ENCODE measurements around the gene MAPK14.

Gene MAPK14

DNA sequence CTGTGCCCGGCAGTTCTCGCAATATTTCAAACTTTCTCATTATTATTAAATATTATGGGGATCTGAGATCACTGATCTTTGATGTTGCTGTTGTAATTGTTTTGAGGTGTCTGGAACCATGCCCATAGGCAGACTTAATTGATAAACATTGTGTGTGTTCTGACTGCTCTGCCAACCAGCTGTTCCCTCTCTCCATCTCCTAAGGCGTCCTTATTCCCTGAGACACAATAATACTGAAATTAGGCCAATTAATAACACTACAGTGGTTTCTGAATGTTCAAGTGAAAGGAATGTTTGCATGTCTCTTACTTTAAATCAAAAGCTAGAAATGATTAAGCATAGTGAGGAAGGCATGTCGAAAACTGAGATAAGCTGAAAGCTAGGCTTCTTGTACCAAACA, 7.6 kb downstream of the MAPK14 start:
- DNase-seq (ENCODE audit: low spot score): no peak

DNA sequence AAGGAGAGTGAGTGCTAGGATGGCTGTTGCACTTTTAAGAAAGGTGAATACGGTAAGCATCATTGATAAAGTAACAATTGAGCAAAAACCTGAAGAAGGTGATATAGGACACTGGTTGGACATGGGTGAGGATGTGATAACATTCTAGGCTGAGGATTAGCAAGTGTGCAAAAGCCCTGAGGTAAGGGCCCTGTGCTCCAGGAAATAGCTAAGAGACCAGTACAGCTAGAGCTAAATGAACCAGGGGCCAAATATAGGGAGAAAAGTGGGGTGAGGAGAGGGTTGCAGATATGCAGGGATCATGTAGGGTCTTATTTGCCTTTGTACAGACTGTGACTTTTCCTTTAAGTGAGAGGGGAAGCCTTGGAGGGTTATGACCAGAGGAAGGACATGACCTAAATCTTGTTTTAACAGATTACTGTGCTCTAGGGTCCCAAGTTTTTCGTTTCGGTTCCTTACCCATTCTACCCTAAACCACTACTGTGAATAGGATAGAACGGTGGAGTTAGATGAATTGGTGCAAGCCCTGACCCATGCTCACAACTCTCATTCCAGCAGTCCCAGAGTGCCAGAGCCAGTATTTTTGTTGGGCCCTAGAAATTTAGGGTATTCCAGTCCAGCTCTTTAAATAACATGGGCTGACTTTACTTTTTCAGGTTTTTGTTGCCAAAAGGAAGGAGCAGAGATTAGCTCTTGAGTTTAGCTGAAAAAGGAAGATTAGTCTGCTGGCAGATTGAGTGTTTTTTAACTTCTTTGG, 10.7 kb downstream of the MAPK14 start:
- no peak for DNase-seq (ENCODE audit: low spot score)

DNA sequence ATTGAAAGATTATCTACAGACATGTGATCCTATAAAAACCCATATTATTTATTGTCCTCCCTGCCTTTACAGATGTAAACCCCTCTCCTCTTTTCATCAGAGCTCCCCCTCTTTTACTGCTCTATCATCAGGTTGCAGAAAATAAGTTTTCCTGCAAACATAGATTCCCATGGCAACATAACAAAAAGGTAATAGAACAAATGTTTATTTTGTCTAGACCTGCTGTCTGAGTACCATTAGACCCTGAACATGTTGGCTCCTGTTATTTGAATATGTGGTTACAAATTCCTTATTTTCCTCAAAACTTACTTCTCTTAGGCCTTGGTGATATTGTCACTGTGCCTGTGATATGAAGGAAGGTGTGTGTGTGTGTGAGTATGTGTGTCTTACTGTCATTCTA, 11.5 kb downstream of the MAPK14 start:
- DNase-seq (ENCODE audit: low spot score): no peak

DNA sequence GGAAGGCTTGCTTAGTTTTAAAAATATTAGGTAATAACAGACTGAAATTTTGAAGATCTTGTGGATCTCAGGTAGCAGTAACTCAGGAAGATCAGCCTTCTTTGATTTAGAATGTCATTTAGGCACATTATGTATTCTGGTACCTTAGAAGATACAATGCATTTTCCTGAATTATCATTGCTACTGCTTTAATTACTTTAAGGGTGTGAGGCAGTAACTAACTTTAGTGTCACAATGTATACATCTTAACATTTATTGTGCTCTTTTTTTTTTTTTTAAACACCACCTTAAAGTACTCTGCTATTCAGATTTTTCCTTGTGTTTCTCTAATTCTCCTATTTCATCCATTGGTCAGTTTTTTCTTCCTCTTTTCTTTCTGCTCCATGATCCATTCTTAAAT, 13.3 kb downstream of the MAPK14 start:
- DNase-seq (ENCODE audit: low spot score): no peak

DNA sequence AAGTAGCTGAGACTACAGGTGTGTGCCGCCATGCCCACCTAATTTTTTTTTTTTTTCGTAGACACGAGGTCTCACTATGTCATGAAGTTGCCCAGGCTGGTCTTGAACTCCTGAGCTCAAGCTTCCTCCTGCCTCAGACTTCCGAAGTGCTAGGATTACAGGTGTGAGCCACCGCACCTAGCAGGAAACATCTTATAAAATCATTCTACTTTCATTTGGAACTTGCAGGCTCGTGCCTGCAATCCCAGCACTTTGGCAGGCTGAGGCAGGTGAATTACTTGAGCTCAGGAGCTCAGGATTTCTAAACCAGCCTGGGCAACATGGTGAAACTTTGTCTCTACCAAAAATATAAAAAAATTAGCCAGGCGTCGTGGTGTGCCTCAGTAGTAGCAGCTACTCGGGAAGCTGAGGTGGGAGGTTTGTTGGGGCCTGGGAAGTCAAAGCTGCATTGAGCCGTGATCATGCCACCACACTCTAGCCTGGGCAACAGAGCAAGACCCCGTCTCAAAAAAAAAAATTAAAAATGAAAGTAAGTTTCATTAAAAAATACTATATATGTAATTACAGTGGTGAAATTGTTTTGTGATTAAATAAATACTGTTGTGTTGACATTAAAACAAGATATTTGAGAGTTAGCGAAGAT, 15.1 kb downstream of the MAPK14 start:
- no peak for DNase-seq (ENCODE audit: low spot score)

DNA sequence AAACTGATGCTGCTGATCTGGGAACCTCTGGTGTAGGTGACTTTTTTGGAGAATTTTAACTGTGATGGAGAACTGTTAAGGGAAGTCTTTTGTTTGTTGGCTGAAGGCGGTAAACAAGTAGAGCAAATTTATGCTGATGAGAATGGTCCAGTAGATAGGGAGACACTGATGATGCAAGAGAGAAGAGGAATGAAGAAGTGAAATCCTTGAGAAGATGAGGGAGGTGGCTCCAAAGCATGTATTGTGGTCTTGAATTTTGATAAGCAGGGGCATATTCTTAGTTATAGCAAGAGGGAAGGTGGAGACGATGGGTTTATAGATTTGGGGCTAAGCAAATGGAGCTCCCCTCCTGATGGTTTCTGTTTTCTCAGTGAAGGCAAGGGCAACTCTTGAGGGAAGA, 22.0 kb downstream of the MAPK14 start:
- no peak for DNase-seq (ENCODE audit: low spot score)

DNA sequence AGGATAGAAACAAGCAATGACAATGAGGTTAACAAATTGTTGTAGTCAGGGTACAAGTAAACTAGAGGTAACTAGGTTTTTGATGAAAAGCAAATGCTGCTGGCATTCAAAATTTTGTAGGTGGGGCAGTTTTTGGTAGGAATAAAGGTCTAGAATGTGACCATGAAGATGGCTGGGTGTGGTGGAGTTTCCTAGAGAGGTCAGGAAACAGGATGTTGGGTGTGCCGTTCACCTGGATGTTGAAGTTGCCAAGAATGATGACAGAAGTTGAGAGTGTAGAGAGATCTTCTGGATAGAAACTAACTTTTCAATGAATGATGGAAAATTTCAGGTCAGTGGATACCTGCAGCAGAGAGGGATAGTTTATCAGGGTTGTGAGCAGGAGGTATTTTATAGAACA, 22.7 kb downstream of the MAPK14 start:
- no peak for DNase-seq (ENCODE audit: low spot score)

DNA sequence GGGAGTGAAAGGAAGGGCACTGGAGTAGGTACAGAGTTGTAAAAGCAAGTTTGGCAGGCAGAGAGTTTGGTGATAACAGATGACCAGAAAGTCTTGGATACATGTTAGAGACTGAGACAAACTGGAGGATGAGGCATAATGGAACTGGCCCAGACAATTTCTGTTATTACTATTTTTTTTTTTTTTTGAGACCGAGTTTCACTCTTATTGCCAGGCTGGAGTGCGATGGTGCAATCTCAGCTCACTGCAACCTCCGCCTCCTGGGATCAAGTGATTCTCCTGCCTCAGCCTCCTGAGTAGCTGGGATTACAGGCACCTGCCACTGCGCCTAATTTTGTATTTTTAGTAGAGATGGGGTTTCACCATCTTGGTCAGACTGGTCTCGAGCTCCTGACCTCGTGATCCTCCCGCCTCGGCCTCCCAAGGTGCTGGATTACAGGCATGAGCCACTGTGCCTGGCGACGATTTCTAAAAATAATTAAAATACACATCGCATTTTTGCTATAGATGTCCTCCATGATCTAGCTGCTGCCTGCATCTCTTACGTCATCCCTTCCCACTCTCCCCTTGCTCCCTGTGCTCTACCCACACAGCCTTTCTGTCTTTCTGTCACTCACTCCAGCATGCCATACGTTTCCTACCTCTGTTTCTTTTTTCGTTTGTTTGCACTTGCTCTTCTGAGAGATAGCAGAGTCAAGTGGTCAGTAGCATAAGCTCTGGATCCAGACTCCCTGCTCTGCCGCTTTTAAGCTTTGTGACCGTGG, 23.5 kb downstream of the MAPK14 start:
- no peak for DNase-seq (ENCODE audit: low spot score)

DNA sequence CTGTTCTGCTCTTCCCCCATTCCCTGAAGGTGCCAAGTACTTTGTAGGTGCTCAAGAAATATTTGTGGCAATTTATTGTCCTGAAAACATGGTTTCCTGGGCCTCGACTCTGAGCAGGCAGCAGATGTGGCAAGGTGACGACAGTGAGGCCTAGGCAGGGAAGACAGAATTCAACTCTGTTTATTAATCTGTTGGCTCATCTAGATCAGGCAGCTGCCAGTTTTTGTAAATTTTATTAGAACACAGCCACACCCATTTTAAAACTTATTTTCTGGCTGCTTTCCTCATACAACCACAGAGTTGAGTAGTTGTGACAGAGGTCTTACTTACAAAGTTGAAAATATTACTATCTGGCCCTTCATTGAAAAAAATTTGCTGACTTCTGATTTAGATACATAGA, 24.5 kb downstream of the MAPK14 start:
- DNase-seq (ENCODE audit: low spot score): no peak

DNA sequence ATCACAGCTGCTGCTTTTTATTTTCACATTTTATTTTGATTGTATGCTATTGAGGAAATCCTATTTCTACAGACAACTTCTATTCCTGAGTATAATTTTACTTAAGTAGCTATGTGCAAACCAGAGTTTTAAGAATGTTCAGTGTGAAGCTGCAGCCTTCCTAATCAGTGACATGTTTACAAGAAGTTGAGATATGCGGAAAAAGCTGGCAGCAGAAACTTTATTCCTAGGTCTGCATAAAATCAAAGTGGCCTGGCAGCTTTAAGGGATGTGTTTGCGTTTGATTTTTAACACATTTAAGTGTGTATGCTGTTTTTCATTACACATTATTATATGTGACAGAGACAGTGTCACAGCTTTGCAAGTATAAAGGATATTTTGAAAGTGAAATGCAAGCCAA, 26.3 kb downstream of the MAPK14 start:
- DNase-seq (ENCODE audit: low spot score): no peak

DNA sequence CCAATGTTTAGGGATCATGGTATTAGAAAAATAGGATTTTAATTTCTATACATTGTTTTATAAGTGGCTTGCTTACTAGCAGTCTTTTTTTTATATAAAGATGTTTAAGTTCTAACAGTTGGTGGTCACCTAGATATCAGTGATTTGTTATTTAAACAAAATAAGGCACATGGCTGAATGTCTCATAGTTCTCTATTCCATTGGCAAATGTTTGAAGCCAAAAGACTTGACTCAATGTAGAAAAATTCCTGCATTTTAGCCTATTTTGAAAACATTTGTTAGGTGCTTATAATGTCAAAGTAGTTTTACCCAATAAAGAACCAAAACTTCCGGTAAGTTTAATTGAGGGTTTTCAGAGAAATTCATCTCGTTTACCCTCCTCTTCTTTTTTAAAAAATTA, 26.8 kb downstream of the MAPK14 start:
- DNase-seq (ENCODE audit: low spot score): no peak

DNA sequence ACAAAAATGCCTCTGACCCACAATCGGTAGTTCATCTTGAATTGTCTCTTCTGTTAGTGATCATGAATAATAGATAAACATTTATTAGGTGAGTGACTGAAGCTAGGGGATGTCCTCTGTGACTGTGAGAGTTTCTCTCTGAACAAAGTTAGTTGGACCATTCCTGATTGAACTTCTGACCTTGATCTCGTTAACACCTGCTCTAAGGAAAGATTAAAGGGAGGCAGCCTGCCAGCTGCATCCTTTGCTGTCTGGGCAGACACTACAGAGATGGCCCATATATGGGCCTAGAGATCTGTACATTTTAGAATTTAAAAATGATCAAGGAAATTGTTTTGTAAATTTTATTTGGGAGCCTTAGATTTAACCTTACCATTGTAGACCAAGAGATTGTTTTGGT, 27.3 kb downstream of the MAPK14 start:
- no peak for DNase-seq (ENCODE audit: low spot score)

DNA sequence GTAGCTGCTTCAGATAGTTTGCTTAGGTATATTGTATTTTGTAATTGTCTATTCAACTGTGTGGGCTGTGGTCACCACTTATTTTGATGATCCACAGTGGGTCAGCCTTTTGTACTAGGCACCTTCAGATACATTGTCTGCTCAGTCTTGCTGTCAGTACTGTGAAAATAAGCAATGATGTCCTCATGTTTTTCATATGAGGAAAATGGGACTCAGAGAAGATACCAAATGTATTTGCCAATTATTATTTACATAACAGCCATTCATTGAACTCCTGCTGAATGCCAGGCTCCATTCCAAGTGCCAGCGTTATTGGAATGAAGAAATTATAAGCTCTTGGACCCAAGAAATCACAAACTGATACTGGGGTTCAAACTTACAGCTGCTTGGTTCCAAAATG, 28.6 kb downstream of the MAPK14 start:
- no peak for DNase-seq (ENCODE audit: low spot score)

DNA sequence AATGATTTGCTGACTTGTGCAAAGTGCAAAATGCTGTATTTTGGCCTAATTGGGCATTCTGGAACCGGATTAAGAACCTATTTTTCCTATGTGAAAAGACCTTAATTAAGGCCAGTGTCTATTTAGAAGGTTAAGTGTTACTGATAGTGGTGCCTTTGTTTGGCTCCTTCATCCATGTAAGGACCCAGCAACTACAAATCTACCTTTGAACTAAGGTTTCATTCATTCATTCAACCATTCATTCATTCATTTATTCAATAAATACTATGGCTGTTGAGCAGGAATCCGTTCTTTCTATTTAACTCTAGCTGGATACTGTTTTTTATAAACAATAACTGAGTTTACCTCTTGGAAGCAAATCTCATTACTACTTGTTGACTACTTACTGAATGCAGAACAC, 33.6 kb downstream of the MAPK14 start:
- DNase-seq (ENCODE audit: low spot score): no peak

DNA sequence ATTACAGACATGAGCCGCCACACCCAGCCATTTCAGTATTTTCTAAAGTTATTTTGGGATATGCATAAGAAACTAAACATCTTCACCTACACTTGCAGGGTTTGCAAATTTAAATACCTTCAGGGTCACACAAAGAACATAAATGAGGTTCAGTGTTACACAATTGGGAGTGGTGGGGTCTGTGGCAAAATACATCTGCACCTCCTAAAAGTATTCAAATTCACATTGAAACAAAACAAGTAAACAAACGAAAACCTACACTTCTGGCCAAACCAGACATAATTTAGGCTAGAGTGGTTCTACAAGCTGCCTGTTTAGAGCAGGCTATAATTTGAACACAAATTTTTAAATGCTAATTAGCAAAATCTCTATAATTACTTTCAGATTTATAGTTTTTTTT, 34.6 kb downstream of the MAPK14 start:
- DNase-seq (ENCODE audit: low spot score): no peak

DNA sequence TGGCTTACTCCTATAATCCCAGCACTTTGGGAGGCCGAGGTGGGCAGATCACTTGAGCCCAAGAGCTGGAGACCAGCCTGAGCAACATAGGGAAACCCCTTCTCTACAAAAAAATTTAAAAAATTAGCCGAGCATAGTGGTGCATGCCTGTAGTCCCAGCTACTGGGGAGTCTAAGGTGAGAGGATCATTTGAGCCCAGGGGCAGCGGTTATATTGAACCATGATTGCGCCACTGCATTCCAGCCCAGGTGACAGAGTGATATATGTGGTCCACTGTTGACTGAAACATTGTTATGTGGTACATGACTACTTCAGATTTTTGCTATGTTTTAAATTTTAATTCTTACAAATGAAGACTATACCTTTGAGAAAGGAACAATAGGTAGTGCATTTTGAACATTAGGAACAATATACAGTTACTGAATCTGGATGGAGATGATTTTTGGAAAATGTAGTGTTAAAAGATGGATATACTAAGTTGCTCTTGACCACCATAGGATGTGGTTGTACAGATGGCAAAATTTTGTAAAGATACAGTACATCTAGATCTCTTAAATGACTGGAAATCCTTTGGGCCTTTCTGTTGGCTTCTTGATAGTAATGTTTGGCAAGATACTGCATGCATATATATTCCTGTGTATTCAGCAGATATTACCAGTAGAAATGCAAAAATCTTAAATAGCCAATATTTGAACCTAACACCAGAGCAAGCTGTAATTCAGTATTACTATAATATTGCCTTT, 35.9 kb downstream of the MAPK14 start:
- no peak for DNase-seq (ENCODE audit: low spot score)

DNA sequence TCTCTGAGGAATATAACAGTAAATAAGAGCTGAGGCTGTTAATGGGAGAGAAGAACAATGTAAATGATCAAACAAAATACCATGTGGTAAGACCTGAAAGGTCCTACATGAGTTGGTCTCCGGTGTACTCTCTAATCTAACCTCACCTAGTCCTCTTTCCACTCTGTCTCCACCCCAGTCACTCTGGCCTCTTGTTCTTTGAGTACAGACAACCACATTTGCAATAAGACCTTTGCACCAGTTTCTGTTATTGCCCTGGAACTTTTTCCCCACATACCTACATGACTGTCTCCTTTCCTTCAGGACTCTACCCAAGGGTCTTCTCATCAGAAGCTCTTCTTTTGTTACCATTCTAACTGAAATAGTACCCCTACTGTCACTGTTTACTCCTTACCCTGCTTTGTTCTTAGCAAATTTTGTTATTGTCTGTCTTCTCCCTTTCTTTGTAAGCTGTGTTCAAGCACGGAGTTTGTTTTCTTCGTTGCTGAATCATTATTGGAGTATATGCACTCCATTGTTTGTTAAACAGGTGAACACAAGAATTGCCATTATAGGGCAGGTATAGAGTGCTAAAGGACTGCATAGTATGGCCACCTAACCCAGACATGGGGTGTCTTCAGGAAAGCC, 37.3 kb downstream of the MAPK14 start:
- DNase-seq (ENCODE audit: low spot score): peak; percentile 28

DNA sequence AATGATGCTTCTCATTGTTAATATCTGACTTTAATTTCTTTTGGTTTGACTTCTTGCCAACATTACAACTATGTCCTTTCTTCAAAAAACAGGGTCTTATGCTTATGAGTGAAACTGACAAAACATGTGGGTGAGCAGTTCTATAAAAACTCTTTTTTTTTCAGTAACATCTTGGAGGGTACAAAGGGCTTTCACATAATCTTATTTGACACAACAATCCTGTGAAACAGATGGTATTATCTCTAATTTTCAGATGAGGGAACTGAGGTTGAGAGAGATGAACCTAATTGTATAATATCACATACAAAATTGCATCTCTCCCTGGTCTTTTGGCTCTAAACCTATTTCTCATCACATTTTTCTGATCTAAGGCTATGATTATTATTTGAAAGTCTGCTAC, 38.3 kb downstream of the MAPK14 start:
- no peak for DNase-seq (ENCODE audit: low spot score)

DNA sequence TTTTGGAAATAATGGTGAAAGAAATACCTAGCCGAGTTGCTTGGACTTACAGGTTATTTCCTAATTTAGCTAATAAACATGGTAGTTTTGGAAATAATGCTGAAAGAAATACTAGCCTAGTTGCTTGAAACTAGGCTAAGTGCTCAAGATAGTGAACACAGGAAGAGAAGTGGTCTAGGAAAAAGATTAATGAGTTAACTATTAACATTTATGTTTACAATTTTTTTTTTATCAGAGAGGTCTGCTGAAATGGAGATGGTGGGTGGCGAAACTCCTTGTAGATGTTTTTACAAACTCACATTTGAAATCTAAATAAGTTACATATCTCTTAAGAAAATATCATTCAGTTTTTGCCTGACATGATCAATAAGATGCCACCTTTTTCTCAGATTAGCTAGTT, 39.2 kb downstream of the MAPK14 start:
- no peak for DNase-seq (ENCODE audit: low spot score)

DNA sequence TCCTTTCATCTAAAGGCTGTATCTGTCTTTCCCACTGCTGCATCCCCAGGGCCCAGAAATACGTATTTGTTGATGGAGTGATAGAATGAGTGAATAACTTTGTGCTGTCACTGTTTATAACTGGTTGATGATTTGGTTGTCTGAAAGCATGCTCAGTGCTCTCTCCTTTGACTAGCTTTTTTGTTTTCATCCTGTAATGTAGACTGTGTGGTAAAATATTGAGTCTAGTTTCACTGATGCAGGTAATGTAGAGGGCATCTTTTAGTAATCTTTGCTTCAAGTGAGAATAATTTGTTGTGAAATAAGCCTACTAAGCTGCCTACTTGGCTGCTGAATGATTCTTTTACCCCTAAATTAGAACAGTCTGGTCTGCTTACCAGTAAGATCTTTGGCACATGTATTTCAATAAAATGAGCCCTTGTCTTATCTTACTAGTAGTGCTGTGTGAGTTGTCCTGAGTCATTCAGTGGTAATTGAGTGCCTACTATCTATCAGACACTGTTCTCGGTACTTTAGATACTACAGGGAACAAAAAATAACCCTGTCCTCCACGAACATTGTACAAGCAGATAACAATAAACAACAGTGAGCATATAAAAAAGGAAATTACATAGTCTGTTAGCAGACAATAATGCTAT, 39.9 kb downstream of the MAPK14 start:
- DNase-seq (ENCODE audit: low spot score): no peak

DNA sequence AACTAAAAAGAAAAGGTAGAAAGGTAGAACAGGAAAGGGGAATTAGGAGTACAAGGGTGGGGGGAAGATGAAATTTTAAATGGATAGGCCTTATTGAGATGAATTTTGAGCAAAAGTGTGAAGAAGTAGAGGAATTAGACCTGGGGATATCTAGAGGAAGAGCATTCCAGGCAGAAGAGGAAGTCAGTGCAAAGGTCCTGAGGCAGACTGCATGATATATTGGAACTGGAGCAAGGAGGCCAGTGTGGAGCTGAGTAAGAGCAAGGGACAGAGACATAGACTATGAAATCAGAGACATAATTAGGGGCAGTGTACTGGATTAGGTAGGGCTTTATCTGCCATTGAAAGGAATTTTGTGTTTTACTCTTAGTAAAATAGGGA, 40.4 kb downstream of the MAPK14 start:
- DNase-seq (ENCODE audit: low spot score): no peak

DNA sequence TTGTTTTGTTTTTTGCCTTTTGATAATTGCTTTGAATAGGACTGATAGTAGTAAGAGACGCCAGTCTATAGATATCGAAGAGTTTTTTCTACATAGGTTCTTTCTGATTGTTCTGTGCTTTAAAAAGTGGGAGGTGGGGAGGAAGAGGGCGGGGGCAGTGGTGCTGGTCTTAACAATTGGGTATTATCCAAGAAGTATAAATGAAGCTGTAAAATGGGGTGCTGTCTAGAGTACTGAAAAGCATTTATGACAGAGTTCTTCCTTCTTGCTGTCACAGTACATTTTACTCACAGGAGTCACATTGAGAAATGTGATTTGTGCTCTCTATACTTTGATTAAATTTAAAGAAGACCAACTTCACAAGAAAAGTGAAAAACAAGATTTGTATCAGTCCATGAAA, 41.0 kb downstream of the MAPK14 start:
- DNase-seq (ENCODE audit: low spot score): no peak

All from LoVo (cell line).